GM23338 (cell line): ENCODE measurements around the gene APBA2.
"Not testable (repeated sequence)": the region's sequence is repeated elsewhere in the genome, so short reads cannot be mapped to it uniquely, and the experiment has no call there.

Source experiments
- CTCF ChIP-seq, 2 experiments: fragments of 200-600 bp in 1 of 2; sonication (generic) in 1 of 2; conservative IDR thresholded peaks; 2 replicates each; pipeline versions ENCODE4 v1.5.1 to v1.6.1; 2016 to 2017; ENCODE audit warnings: antibody characterized with exemption in 2 of 2, low read depth in 2 of 2, mild to moderate bottlenecking in 2 of 2, moderate library complexity in 1 of 2
- ETS1 ChIP-seq: IDR thresholded peaks from 2 replicates; pipeline ENCODE4 v1.6.1; 2016; ENCODE audit warnings: antibody characterized with exemption
- EZH2 ChIP-seq: fragments of 200-600 bp; sonication (generic); IDR thresholded peaks from one replicate; pipeline ENCODE4 v1.8.0; 2017; ENCODE audit warnings: antibody characterized with exemption, mild to moderate bottlenecking, low read depth; ENCODE audit not compliant: unreplicated experiment
- JUNB ChIP-seq: IDR thresholded peaks from one replicate; pipeline ENCODE4 v1.6.1; 2016; ENCODE audit warnings: antibody characterized with exemption; ENCODE audit not compliant: unreplicated experiment
- POLR2AphosphoS5 ChIP-seq: IDR thresholded peaks from 2 replicates; pipeline ENCODE4 v1.6.1; 2016; ENCODE audit warnings: antibody characterized with exemption, low read depth

GRCh38 chr15:29102173-29102794 is 216.5 kb downstream of the APBA2 start:
- TF ChIP-seq CTCF (conservative IDR thresholded peaks at IDR 0.05; ENCODE audit: low read depth in 2 of 2) = peak; percentile 80 to 95
- TF ChIP-seq ETS1, EZH2, JUNB, POLR2AphosphoS5: not testable (repeated sequence)
